Measurements from ENCODE around the gene EPHA3.

EPHA3 gene

GRCh38 chr3:89234620-89235019 is 127.2 kb downstream of the EPHA3 start:
- DNase-seq: no peak

DNA sequence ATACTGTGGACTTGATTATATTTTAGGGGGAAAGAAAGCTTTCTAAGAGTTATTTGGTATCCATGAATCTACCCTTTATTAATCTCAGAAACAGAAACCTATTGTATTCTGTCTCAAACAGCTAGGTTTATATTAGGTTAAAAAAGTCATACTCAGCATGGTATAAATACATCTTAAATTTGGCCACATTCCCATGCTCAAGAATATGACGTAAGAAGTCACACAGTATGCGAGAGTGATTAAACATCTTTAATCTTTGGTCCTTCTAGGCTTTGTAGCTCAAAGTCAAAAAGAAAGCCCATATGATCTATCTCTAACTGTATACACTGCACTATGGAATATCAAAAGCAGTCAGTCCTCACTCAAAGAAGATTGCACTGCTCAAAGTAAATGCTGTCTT is 131.4 kb downstream of the EPHA3 start:
- no peak for DNase-seq

GRCh38 chr3:89239774-89240173 is 132.4 kb downstream of the EPHA3 start:
- DNase-seq: no peak

DNA sequence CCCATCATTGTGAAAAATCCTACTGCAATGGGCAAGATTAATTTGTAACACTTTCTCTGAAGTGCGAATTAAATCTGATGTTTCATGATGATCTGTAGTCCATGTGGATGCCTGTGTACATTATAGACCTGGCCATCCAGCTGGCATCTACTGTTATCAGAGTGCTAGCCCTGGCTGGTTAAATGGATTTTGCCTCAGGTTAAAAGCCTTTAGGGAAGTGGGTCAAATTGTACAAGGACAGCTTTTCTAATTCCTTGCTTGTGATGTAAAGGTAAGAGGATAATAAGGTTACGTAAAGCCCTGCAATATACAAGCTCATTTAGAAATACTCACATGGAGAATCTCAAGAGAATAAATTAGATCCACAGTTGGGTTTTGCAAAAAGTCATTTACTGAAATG is 138.2 kb downstream of the EPHA3 start:
- no peak for DNase-seq

GRCh38 chr3:89246326-89246725 is 138.9 kb downstream of the EPHA3 start:
- no peak for DNase-seq

- DNase-seq: no peak
Observed at GRCh38 chr3:89250742-89251141, 143.3 kb downstream of the EPHA3 start.

DNA sequence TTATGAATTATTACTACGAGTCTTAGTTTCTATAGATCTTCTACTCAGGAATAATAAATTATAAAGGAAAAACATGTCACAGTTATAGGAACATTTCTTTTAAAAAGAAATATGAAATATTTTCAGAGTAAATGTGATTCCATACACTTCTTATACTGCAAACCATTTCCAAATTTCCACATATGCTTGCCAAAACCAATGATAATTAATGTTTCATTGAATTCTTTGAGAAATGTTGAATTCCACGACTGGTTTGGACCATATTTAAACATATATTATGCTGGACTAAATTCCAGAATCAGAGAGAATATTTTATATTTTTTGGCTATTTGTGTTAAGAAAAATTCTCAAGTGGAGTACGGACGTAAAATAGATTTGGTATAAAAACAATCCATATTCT is 144.6 kb downstream of the EPHA3 start:
- no peak for DNase-seq

GRCh38 chr3:89252860-89253259 is 145.4 kb downstream of the EPHA3 start:
- no peak for DNase-seq

- no peak for DNase-seq
Observed at GRCh38 chr3:89256395-89256794, 149.0 kb downstream of the EPHA3 start.

DNA sequence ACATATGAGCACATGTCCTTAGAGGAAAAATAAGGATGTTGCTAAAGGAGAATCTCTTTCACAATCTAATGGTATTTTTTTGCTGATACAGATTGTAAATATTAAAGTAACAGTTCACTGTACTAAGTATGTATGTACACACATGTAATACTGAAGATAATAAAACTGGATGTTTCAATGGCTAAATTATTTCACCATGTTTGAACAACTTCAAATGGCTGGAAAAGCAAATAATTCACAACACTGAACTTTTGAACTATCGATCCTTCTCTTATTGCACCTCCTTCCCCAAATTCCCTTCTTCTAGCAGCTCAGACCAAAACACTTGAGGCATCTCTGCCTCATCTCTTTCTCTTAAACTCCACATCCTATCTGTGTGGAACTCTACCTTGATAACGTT is 149.5 kb downstream of the EPHA3 start:
- no peak for DNase-seq

- DNase-seq: no peak
Observed at GRCh38 chr3:89260721-89261120, 153.3 kb downstream of the EPHA3 start.

GRCh38 chr3:89261673-89262072 is 154.3 kb downstream of the EPHA3 start:
- no peak for DNase-seq

DNA sequence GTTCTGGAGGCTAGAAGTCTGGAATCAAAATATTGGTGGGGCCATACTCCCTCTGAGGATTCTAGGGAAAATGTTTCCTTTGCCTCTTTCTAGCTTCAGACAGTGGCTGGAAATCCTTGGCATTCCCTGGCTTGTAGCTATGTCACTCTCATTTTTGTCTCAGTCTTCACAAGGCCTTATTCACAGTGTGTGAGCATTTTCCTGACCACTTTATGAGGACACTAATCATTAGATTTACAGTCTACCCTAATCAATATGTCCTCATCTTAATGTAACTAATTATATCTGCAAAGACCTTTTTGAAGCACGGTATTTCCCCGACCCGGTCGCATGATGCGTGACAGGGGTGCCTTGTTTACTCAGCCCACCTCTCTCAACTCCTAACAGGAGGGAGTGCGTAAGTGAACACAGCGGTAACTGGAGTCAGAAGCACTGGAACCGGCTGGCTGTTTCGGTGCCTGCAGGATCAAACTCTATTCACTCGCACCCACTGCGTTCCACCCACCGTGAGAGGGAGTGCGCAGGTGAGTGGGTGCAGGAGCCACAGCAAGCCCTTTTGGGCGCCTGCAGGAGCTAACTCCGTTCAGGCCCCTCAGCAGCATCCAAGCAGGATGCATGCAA is 155.0 kb downstream of the EPHA3 start:
- no peak for DNase-seq

GRCh38 chr3:89264037-89264560 is 156.7 kb downstream of the EPHA3 start:
- DNase-seq: no peak

DNA sequence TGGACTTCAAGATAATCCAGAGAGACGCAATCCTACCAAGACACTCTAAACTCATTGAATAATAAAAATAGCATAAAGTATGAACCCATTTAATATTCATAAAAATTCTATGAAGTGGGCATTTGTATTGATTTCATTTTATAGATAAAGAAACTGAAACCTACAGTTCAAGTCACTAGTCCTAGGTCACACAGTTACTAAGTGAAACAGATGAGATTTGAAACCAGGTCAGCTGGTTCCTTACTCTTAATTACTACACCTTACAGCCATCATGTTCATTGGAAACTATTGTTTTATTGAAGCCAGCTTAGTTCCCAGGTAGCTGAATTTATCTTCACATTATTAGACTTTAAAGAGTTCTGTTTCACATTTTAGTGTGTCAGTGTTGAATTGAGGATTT is 158.7 kb downstream of the EPHA3 start:
- no peak for DNase-seq

DNA sequence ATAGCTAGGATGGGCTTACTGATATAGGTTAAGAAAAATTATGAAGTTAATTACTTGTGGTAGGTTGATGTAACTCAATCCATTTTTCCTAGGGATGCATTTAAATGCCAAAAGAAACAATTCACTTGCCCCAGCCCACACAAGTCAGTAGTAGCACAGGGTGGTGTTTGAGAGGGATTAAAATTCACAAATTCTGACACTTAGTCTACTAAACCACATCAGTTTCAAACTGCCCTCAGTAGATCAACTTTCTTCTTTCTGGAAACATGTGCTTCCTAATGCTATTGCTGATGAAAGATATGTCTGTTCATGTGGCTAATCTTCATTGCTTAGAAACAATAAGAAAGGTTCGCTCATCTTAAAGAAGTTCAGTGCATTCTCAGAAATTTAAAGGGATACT is 160.6 kb downstream of the EPHA3 start:
- no peak for DNase-seq

GRCh38 chr3:89270201-89270600 is 162.8 kb downstream of the EPHA3 start:
- DNase-seq: no peak

GRCh38 chr3:89275001-89275400 is 167.6 kb downstream of the EPHA3 start:
- no peak for DNase-seq

DNA sequence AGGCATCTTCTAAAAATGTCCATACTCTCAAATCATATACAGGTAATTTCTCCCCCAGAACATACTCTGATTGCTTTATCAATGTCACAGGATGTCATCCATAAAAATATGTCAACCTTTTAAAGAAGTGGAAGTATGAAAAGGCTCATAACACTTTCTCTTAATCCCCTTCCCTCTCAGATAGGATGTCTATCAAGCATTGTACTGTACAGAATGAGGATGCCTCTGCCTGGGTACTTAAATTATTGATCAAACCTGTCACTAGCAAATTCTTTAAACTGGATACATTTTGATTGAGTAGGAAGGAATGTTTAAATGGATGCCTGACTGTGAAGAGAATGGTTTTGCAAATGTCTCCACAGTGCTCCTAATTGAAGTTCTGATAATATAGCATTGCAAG is 168.7 kb downstream of the EPHA3 start:
- no peak for DNase-seq

DNA sequence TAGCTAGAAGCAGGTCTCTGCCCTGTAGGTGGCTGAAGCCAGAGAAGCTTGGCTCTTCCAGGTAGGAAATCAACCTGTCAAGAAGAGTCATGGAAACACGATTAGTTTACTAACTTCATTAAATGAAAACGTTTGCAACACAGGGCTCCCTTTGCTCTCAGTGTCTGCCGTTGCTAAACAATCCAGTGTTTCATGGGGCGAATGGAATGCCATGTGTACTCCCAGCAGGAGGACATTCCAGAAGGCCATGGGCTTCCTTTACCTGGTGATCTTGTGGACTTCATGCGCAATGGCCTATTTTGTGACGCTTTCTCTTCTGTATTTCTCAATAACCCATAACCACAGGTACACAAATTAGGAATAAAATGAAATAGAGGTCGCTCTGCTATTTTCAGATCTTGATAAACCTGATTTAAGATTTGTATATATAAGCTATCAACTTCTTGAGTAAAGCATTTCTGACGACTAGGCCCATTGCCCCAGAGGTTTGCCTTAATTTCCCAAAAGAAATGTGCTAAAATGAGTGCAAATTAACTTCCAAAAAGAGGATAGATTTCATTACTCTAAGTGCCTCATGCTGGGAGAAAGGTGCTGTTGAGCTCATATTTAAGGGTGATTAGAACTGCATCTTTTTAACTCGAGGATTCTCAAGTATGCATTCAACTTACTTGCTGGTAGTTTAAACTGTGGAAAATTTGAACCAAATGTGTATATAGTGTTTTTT is 171.0 kb downstream of the EPHA3 start:
- DNase-seq: no peak

- no peak for DNase-seq
Observed at GRCh38 chr3:89280301-89280700, 172.9 kb downstream of the EPHA3 start.

DNA sequence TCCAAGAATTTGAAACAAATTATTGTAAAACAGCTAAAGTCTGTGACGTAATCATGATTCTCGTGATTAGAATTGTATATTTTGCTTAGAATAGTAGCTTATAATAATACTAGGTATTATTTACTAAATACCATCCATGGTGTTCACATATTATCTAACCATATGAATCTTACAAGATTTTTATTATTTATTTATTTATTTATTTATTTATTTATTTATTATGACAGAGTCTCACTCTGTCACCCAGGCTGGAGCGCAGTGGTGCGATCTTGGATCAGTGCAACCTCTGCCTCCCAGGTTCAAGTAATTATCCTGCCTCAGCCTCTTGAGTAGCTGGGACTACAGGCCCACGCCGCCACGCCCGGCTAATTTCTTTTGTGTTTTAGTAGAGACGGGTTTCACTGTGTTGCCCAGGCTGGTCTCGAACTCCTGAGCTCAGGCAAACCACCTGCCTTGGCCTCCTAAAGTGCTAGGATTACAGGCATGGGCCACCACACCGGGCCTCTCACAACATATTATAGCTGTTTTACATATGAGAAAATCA is 173.5 kb downstream of the EPHA3 start:
- DNase-seq: no peak

GRCh38 chr3:89287902-89288508 is 180.6 kb downstream of the EPHA3 start:
- no peak for DNase-seq

Measured in activated effector memory CD4-positive, alpha-beta T cell treated with Interleukin-2 at 50 U/mL for 16 hours (primary cell).